HG02759 (cell line): ENCODE results near the gene AQP10.
A peak's percentile ranks its signal among the peaks of the same experiment; 100 is the strongest.
"Not testable (repeated sequence)": the region's sequence is repeated elsewhere in the genome, so short reads cannot be mapped to it uniquely, and the experiment has no call there.

Source experiments
- ATAC-seq: cut with Tn5 transposase; IDR thresholded peaks from one replicate; pipeline ENCODE4 v1.9.1; 2021; ENCODE audit warnings: mild to moderate bottlenecking, moderate library complexity; ENCODE audit not compliant: unreplicated experiment

AQP10 gene

DNA sequence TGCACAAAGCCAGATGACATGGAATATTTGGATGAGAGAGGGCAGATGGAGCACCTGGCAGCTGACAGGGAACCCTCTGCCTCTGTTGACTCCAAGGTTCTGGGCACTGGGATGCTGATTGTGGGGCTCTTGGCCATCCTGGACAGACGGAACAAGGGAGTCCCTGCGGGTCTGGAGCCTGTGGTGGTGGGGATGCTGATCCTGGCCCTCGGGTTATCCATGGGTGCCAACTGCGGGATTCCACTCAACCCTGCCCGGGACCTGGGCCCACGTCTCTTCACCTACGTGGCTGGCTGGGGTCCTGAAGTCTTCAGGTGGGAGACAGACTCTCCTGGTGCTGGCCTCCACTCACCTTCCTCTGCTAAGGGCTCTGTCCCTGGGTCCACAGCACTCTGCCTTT is 2.6 kb downstream of the AQP10 start:
- no peak for ATAC-seq

DNA sequence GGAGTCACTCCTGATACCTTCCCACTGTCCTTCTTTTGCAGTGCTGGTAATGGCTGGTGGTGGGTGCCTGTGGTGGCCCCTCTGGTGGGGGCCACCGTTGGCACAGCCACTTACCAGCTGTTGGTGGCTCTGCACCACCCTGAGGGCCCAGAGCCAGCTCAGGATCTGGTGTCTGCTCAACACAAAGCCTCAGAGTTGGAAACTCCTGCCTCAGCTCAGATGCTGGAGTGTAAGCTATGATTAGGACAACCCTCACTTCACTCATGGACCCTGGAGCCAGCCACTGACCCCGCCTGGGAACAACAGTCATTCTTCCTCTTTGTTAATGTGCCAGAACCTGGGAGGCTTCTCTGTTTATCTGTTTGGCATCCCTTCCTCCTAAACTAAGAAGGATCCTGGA is 3.3 kb downstream of the AQP10 start:
- no peak for ATAC-seq

DNA sequence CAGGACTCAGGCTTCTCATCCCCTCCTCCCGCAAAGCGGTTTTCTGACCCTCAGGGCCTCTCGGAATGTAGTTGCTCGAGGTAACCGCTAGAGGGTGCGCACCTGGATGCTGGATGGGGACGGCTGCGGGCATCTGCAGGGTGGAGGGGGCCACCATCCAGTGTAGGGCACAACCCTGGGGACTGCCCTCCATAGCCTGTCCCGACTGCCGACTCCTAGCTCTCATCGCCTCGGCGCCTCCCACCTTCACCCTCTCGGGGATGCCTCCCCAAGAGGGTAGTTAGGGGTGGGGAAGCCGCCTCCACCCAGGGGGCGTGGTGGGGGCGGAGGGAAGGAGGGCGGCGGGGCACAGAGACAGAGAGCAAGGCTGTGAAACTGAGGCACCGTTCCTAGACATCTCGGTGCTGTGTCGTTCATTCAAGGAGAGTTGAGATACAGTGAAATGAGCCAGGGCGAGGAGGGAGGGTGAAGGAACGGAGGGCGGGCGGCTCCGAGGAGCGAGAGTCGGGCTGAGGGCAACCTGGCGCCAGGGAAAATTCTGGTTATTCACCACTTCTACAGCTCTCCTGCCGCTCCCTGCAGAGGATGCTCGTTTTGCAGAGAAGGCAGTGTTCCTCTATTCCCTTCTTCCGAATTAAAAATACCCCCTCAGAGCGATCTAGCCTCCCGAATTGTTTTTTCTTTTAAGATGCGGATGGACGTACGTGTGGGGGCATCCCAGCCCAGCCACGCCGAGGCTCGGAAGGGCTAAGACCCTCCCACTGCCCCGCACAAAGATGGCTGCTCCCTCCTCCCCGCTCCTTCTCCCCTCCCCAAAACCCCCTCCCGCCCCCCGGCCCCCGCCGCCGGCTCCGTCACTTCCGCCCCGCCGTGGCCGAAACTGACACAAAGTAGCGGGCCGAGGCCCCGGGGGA is 4.0 kb downstream of the AQP10 start, which contains the start of gene ATP8B2:
ATP8B2 (plus strand) TSS at position 857 of the 914 bp plus-strand sequence. CDS start 2,617 bp downstream, outside the sequence.
- peak; percentile 66 for ATAC-seq

DNA sequence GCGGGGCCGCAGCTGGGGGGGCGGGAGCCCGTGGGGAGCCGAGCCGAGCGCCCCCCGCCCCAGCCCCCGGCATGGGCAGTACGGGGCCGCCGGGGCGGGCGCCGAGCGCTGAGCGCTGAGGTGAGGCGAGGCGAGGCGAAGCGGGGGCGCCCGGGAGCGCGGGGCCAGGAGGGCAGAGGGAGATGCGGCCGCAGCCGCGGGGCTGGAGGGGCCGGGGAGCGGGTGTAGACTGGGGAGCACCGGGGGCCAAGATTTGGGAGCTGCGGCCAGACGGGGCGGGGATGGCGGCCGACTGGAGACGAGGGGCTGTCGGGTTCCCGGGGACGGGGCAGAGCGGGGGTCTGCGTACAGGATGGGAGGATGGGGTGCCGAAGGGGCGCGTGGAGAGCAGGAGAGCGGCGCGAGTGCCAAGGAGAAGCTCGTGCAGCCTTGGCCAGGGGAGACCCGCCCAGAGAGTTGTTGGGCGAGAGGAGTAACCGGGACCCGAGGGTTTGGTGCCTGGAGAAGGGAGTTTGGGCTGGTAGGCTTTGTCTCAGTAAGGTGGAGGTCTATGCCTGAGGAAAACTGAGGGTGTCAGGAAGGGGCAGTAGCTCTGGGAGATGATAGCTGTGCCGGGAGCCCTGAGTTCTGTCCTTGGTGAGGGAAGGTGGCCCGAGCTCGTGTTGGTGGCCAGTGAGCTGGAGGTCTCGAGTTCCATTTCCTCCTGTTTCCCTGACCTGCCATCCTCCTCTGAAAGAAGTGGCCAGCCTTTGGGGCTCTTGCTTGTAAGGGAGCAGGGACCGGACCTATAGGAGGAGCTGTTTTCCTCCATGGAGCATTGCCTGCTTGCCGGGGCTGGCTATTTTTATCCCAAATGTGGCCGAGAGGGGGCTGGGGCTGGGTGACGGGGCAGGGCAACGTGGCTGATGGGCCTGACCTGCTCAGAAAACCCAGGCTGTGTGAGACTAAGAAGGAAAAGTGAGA is 5.0 kb downstream of the AQP10 start:
- peak; percentile 19 for ATAC-seq

DNA sequence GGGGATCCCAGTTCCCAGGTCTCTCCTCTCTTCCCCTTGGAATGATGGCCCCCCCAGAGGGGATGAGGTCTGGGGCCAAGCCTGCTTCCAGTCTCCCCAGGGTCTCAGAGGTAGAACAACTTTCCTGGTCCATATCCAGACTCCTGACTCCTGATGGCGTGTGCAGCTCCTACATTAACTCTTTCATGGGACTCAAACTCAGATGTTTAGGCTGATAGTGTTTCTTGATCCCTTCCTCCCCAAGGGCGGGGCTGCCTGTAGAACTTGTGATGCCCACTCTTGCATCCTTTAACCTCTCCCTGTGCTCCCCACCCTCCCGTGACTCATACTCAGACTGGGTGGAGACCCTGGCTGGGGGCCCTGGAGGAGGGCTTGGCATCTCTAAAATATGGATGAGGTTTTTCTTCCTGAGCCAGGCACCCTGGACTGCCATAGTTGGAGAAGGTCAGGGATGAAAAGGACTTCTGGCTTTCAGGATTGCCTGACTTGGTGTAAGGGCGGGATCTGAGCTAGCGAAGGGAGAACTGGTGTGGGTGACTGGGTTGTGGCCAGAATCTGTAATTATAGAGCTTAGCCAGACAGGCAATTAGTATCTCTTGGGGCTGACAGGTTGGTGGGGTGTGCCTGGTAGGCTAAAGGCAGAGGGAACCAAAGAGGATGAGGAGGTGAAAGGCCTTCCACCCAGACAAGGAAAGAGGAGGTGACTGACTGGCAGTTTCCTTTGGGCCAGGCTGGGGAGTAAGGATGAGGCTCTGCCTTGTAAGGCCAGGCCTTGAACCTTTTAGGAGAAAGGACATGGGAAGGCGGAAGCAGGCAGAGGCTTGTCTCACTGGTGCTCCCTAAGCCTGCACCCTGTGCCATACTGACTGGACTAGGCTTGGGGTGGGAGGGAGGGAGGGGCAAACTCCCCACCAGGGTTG is 5.9 kb downstream of the AQP10 start:
- ATAC-seq: no peak

DNA sequence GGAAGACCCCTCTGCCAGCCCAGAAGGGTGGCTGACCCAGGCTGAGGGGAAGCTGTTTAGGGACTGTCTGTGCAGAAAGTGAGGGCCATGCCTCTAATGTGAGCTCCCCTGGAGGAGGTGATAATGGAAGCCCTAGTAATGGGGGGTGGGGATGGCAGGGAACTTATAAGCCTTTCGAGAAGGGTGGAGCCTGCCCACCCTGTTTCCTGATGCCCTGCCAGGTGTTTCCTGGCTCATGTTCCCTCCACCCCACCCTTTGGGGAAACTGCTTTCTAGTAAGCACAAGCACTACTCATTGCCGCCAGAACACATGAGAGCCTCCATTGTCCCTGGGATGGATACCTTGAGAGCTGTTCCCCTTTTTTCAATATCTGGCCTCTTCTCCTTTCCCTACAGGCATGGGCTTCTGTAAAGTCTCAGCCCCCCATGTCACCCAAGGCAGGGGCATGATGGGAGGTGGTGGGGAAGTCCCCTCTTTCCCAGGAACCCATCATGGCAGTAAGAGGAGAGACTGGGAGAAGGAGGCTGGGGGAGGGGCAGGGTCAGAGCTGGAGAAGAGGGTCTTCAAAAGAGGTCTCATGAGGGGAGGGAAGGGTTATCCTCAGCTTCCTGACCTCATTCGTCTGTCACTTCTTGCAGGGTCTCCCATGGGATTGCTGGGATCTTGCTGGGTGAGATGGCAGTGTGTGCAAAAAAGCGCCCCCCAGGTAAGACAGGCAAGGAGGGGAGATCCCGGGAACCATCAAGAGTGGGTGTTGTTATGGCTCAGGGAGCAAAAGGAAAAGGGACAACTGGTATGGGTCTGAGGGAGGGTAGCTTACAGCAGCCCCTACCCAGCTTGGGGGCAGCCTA is 6.8 kb downstream of the AQP10 start:
- no peak for ATAC-seq

DNA sequence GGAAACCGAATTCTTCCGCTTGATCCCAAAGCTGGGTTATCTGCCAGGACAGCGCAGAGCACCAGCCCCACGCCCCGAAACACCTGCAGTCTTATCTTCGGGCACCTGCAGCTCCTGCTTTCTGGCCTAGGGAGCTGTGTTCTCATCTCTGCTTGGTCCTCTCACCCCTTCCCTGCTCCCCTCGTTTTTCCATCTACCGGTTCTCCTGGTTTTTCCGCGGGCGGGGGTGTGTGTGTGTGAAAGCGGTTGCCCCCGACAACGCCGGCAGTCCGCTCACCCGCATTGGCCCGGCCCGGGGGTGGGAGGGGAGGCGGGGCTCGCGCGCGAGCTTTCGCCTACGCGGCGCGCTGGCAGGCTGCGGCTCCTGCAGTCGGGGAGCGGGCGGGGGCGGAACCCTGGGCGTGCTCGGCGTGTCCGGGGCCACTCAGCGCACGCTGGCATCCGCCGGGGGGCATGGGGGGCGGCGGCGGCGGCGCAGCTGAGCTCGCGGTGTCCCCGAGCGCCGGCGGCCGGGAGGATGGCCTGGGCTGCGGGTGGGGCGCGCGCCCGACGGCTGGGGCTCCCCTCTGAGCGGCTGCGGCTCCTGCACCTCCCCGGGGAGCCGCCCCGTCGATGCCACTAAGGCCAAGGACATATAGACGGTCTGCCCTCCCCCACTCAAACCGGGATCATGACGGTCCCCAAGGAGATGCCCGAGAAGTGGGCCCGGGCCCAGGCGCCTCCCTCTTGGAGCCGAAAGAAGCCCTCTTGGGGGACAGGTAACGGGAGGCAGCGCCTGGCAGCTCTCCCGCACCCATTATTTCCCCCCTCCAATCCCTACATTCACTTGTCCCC is 7.6 kb downstream of the AQP10 start:
- ATAC-seq: peak; percentile 58

DNA sequence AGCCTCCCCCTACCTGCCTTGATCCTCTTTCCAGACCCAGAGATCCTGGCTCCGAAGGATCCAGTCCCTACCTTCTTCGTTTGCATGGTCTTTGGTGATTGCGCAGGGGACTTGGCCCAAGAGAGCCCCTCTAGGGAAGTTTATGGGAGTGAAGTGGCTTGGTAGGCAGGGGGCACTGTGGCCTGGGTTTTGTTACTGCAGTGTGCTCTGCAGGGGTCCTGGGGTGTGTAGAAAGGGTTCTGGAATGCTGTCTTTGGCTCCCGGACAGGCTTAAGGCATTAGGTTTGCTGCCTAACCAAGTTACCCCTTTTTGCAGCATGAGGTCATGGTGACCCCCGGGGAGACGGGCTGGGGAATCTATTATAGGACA is 8.2 kb downstream of the AQP10 start:
- ATAC-seq: no peak

DNA sequence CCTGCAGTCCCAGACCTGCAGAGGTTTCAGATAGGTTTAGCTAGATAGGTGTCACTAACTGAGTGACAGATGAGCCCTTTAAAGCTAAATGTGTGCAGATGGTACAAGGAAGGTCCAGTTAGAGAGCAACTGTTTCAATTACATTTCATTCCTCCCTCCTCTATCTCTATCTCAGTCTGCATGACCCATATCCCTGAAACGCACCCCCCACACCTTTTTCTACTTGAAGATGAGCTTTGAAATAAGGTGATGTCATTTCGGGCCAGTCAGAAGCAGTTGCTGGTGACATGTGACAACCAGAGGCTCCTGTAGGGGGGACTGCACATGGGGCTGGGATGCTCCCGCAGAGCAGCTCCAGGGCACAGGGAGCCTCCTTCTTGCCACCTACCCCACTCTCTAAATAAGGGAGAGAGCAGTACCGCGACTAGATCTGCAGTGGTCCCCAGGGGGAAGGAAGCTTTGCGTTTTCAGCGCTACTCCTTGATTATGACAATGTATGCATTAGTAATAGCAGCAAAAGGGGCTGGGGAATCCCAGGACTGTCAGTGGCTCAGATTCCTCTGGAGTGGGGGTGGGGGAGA is 8.7 kb downstream of the AQP10 start:
- ATAC-seq: no peak

DNA sequence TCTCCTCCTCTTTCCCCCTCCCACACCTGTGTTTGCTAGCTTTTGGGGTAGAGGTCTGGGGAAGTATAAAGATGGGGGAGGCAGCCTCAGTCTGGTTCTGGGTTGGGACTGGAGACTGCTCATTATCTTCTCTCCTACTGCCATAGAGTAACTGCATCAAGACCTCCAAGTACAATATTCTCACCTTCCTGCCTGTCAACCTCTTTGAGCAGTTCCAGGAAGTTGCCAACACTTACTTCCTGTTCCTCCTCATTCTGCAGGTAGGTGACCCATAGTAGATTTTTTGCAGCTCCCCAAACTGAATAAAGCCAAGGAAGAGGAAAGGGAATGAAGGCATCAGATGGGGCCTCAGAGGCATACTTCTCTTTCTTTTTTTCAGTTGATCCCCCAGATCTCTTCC is 9.8 kb downstream of the AQP10 start:
- no peak for ATAC-seq

DNA sequence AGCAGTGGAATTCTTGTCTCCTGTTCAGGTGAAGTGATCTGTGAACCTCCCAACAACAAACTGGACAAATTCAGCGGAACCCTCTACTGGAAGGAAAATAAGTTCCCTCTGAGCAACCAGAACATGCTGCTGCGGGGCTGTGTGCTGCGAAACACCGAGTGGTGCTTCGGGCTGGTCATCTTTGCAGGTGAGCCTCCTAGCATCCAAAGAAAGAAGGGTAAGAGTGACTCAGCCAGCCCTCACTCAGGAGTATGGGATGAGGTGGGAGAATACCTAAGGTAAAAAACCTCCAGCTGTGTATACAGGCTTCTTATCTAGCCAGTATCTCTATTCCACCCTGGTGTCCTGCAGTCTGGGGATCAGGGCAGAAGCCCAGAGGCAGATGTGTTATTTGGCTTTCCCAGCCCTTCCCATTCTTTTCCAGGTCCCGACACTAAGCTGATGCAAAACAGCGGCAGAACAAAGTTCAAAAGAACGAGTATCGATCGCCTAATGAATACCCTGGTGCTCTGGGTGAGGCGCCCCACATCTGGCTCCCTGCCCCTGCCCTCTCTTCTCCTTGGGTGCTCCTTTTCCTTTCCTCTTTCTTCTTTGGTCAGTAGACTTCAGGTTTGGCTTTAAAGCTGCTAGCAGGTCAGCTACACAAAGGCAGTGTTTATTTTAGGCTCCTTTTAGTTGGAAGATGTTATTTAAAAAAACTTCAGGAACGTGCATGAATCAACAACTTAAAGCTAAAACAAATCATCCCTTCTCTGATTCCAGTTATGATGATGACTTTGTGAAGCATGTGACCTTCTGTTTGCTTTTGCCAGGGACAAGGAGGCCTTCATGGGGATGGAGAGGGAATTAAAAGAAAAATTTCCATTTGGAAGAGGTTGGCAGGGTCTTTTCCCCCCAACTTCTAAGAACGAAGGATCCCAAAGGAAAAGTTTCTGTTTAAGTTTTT is 13.5 kb downstream of the AQP10 start:
- no peak for ATAC-seq

DNA sequence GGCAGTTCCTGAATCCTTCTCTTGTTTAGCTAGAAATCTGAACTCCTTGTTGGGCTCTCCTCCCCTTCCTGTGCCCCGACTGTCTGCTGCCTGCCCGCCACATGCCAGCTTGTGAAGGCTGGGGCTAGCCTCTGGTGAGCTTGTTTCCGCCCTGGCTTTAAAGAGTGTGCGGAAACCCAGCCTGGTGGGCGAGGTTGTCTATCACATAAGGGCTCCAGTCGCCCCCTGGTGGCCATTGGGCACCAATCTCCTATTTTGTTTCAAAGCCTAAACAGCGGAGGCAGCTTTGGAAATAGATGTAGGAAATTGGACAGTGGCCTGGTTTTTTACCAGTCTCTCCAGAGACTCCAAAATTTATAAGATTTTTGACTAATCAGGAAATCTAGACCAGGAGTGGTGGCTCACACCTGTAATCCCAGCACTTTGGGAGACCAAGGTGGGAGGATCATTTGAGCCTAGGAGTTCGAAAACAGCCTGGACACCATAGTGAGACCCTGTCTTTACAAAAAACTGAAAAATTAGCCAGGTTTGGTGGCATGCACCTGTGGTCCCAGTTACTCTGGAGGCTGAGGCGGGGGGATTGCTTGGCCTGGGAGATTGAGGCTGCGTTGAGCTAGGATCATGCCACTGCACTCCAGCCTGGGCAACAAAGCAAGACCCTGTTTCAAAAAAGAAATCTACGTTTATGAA is 14.3 kb downstream of the AQP10 start:
- ATAC-seq: no peak

DNA sequence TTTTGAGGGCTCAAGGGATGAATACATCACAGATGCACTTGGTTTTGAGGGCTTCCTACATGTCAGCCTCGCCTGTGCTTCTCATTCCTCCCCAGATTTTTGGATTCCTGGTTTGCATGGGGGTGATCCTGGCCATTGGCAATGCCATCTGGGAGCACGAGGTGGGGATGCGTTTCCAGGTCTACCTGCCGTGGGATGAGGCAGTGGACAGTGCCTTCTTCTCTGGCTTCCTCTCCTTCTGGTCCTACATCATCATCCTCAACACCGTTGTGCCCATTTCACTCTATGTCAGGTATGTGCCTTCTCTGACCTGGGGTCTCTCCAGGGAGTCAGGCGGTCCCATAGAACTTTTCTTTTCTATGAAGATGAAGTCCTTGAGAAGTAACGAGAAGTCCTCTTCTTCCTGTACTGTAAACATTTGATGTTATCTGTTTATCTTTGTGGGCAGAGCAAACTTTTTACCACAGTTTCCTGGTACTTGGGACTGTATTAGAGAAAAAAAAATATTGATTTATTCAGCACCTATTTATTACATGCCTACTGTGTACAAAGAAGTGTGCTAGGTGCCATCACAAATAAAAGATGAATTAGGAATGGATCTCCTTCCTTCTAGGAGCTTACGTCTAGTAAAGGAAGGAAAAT is 16.5 kb downstream of the AQP10 start:
- ATAC-seq: no peak

DNA sequence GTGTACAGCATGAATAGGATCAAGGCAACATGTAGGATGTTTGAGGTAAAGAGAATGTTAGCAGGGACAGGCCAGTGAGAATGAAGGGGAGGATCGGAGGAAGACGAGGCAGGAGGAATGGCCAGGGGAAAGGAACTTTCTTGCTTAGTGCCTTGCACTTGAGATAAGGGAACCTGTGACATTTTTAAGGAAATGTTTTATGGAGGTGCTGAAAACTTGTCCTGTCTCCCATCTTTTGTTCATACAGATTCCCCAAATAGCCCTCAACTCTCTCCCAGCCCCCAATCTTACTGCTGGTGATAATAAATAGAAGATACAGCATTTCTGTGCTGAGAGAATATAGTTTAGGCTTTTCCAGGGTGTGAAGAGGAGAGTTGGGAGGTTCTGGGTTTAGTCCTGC is 18.0 kb downstream of the AQP10 start:
- no peak for ATAC-seq

DNA sequence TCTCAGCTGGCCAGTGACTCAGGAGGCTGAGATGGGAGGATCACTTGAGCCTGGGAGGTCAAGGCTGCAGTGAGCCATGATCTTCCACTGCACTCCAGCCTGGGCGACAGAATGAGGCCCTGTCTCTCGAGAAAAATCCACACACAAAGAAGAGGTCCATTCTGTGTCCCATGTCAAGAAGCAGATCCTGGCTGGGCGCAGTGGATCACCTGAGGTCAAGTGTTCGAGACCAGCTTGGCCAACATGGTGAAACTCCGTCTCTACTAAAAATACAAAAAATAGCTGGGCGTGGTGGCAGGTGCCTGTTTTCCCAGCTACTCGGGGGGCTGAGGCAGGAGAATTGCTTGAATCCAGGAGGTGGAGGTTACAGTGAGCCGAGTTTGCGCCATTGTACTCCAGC is 20.5 kb downstream of the AQP10 start:
- ATAC-seq: not testable (repeated sequence)

DNA sequence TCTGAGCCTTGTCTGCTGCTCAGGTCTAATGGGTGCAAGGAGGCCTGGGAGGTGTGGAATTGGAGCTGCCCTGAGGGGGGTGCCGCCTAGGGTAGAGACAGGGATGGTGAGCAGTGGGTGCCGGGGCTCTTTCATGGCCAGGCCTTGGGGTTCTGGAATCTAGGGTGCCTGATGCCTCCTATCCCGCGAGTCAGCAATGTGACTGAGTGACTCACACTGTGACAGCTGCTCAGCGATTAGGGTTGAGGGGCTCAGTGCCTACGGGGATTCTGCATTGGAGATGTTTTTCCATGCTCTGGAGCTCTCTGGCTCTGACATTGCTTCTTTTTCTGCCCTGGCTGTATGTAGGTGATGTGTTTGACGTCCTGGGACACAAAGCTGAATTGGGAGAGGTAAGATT is 21.2 kb downstream of the AQP10 start:
- no peak for ATAC-seq
